IMR-90 (cell line): ENCODE data around the gene IGFBP6. TPM values are rescaled to one million over a fixed set of nuclear protein-coding genes. Genes with fewer than 3 reads are reported as not detected.

ENCODE experiments used
- ATAC-seq: fragments of 200-7000 bp; cut with Tn5 transposase; 2 replicates; pipeline ENCODE4 v1.9.1; 2020; ENCODE audit warnings: low read depth, mild to moderate bottlenecking, moderate library complexity
- BruUV-seq: library from RNA; stranded (reverse); fragments of 400-500 nt; replicated peaks from 2 replicates; lab custom pipeline; 2021; lab: Mats Ljungman, UMichigan
- CTCF ChIA-PET: fragments of 300-600 bp; formaldehyde crosslinking; extraction: SDS; loops from one replicate; lab custom pipeline; 2021; ENCODE audit warnings: antibody characterized with exemption; lab: Yijun Ruan, JAX
- POLR2A ChIA-PET: fragments of 300-600 bp; sonication (Branson Sonifier 250); formaldehyde crosslinking; loops from one replicate; lab custom pipeline; 2022; ENCODE audit warnings: antibody characterized with exemption; ENCODE audit not compliant: unreplicated experiment; lab: Charles Lee
- DNase-seq: peaks from one replicate; pipeline ENCODE4 v3.0.0; 2013
- H2AFZ ChIP-seq: replicated peaks from 2 replicates; pipeline ENCODE3; 2013; ENCODE audit warnings: low read length, mild to moderate bottlenecking; ENCODE audit not compliant: poor library complexity
- H2AK5ac ChIP-seq: 2 replicates; pipeline ENCODE4 v1.6.1; 2013; ENCODE audit warnings: low read depth, low read length, inconsistent platforms
- H2AK9ac ChIP-seq: replicated peaks from 2 replicates; pipeline ENCODE3; 2013; ENCODE audit warnings: mild to moderate bottlenecking, low read depth, low read length, moderate library complexity; ENCODE audit not compliant: poor library complexity
- H2BK120ac ChIP-seq: 2 replicates; pipeline ENCODE4 v1.6.1; 2013; ENCODE audit warnings: low read depth, low read length, inconsistent platforms
- H2BK15ac ChIP-seq: 3 replicates; pipeline ENCODE4 v1.6.1; 2013; ENCODE audit warnings: low read depth, low read length, inconsistent platforms
- H2BK20ac ChIP-seq: 2 replicates; pipeline ENCODE4 v1.6.1; 2013; ENCODE audit warnings: low read depth, mild to moderate bottlenecking, inconsistent platforms, low read length, moderate library complexity
- H2BK5ac ChIP-seq: 2 replicates; pipeline ENCODE4 v1.6.1; 2013; ENCODE audit warnings: mild to moderate bottlenecking, low read depth, low read length, inconsistent platforms; ENCODE audit not compliant: poor library complexity, severe bottlenecking
- H3K14ac ChIP-seq: replicated peaks from 2 replicates; pipeline ENCODE4 v1.6.1; 2013; ENCODE audit warnings: low read depth, low read length, inconsistent platforms
- H3K18ac ChIP-seq: 2 replicates; pipeline ENCODE4 v1.6.1; 2013; ENCODE audit warnings: low read depth, low read length, control low read depth
- H3K23ac ChIP-seq: 2 replicates; pipeline ENCODE4 v1.6.1; 2013; ENCODE audit warnings: low read depth, low read length, inconsistent platforms
- H3K27ac ChIP-seq: 2 replicates; pipeline ENCODE4 v1.5.1; 2013; ENCODE audit warnings: mild to moderate bottlenecking, control low read depth, low read length; ENCODE audit not compliant: insufficient read depth
- H3K27me3 ChIP-seq: 2 replicates; pipeline ENCODE4 v1.6.1; 2013; ENCODE audit warnings: low read length; ENCODE audit not compliant: control insufficient read depth, insufficient read depth
- H3K36me3 ChIP-seq: 2 replicates; pipeline ENCODE4 v1.6.1; 2013; ENCODE audit warnings: low read length, mixed read lengths; ENCODE audit not compliant: control insufficient read depth, insufficient read depth
- H3K4ac ChIP-seq: 2 replicates; pipeline ENCODE4 v1.6.1; 2013; ENCODE audit warnings: low read depth, low read length, inconsistent platforms
- H3K4me1 ChIP-seq: 2 replicates; pipeline ENCODE4 v1.6.1; 2013; ENCODE audit warnings: low read length, mixed read lengths; ENCODE audit not compliant: control insufficient read depth, insufficient read depth
- H3K4me2 ChIP-seq: 2 replicates; pipeline ENCODE4 v1.6.1; 2013; ENCODE audit warnings: low read depth, mild to moderate bottlenecking, control low read depth, low read length, moderate library complexity
- H3K4me3 ChIP-seq: 2 replicates; pipeline ENCODE4 v1.5.1; 2013; ENCODE audit warnings: low read depth, mild to moderate bottlenecking, control low read depth, low read length, moderate library complexity; ENCODE audit not compliant: insufficient read depth
- H3K56ac ChIP-seq: 2 replicates; pipeline ENCODE4 v1.6.1; 2013; ENCODE audit warnings: low read length, inconsistent platforms; ENCODE audit not compliant: insufficient read depth; ENCODE audit errors: extremely low read depth
- H3K79me1 ChIP-seq, 2 experiments: 2 replicates each; pipeline ENCODE4 v1.6.1; 2013; ENCODE audit warnings: low read length in 2 of 2, inconsistent platforms in 1 of 2, low read depth in 1 of 2
- H3K9ac ChIP-seq: 2 replicates; pipeline ENCODE4 v1.6.1; 2013; ENCODE audit warnings: low read depth, low read length, control low read depth
- H3K9me1 ChIP-seq: 2 replicates; pipeline ENCODE4 v1.6.1; 2013; ENCODE audit warnings: low read length, inconsistent platforms; ENCODE audit not compliant: insufficient read depth
- H3K9me3 ChIP-seq: 2 replicates; pipeline ENCODE4 v1.6.1; 2013; ENCODE audit warnings: low read length; ENCODE audit not compliant: control insufficient read depth, insufficient read depth
- H4K20me1 ChIP-seq: 2 replicates; pipeline ENCODE4 v1.6.1; 2013; ENCODE audit warnings: low read length, inconsistent platforms; ENCODE audit not compliant: insufficient read depth
- H4K5ac ChIP-seq: 2 replicates; pipeline ENCODE4 v1.6.1; 2013; ENCODE audit warnings: mild to moderate bottlenecking, low read depth, low read length, control low read depth
- H4K8ac ChIP-seq, 2 experiments: 2 replicates each; pipeline ENCODE4 v1.6.1; 2013; ENCODE audit warnings: low read depth in 2 of 2, low read length in 2 of 2, control low read depth in 1 of 2, inconsistent platforms in 1 of 2
- H4K91ac ChIP-seq: 2 replicates; pipeline ENCODE4 v1.6.1; 2013; ENCODE audit warnings: low read depth, low read length, inconsistent platforms; ENCODE audit not compliant: insufficient read depth
- BHLHE40 ChIP-seq: fragments of 150-350 bp; IDR thresholded peaks from 2 replicates; pipeline ENCODE4 v1.6.1; 2016; ENCODE audit warnings: mild to moderate bottlenecking, low read depth, low read length
- CEBPB ChIP-seq: IDR thresholded peaks from 2 replicates; pipeline ENCODE4 v1.6.1; 2012; ENCODE audit warnings: low read depth, low read length, improper control_type of control experiment
- CHD1 ChIP-seq: IDR thresholded peaks from 2 replicates; pipeline ENCODE4 v1.6.1; 2012; ENCODE audit warnings: low read depth, low read length, improper control_type of control experiment
- FOS ChIP-seq: fragments of 150-350 bp; IDR thresholded peaks from 2 replicates; pipeline ENCODE4 v1.6.1; 2016; ENCODE audit warnings: low read depth, low read length
- MAFK ChIP-seq: IDR thresholded peaks from 2 replicates; pipeline ENCODE4 v1.6.1; 2012; ENCODE audit warnings: low read depth, low read length, improper control_type of control experiment
- MAZ ChIP-seq: IDR thresholded peaks from 2 replicates; pipeline ENCODE4 v1.6.1; 2012; ENCODE audit warnings: low read depth, mild to moderate bottlenecking, low read length, improper control_type of control experiment, moderate library complexity, borderline replicate concordance
- MXI1 ChIP-seq: IDR thresholded peaks from 2 replicates; pipeline ENCODE4 v1.6.1; 2012; ENCODE audit warnings: low read depth, mild to moderate bottlenecking, low read length, moderate library complexity, borderline replicate concordance
- NFE2L2 ChIP-seq: fragments of 150-350 bp; IDR thresholded peaks from 2 replicates; pipeline ENCODE4 v1.6.1; 2016; ENCODE audit warnings: low read depth, mild to moderate bottlenecking, low read length
- POLR2A ChIP-seq: IDR thresholded peaks from 2 replicates; pipeline ENCODE4 v1.6.1; 2012; ENCODE audit warnings: mild to moderate bottlenecking, low read depth, low read length
- RAD21 ChIP-seq: IDR thresholded peaks from 2 replicates; pipeline ENCODE4 v1.6.1; 2012; ENCODE audit warnings: low read length, improper control_type of control experiment
- RCOR1 ChIP-seq: IDR thresholded peaks from 2 replicates; pipeline ENCODE4 v1.6.1; 2012; ENCODE audit warnings: mild to moderate bottlenecking, low read length, improper control_type of control experiment; ENCODE audit not compliant: insufficient replicate concordance
- RFX5 ChIP-seq: IDR thresholded peaks from 2 replicates; pipeline ENCODE4 v1.8.0; 2012; ENCODE audit warnings: low read depth, mild to moderate bottlenecking, low read length, moderate library complexity
- SMC3 ChIP-seq: fragments of 150-350 bp; IDR thresholded peaks from 2 replicates; pipeline ENCODE4 v1.6.1; 2016; ENCODE audit warnings: low read depth, mild to moderate bottlenecking, antibody characterized with exemption, low read length, moderate library complexity
- WGBS, 2 experiments: methylation state at CpG; one replicate each; pipeline versions ENCODE4 v1.1.5 to v1.1.7; 2013; ENCODE audit warnings: missing lambda C conversion rate in 2 of 2; ENCODE audit not compliant: insufficient read length in 1 of 2; ENCODE audit errors: extremely low coverage in 2 of 2; 5-methylcytosine and 5-hydroxymethylcytosine counted together
- dilution Hi-C: fragments of 300-500 bp; cut with HindIII; formaldehyde crosslinking; loops from one replicate; pipeline ENCODE4 v1.14.3; 2018; ENCODE audit warnings: low sequenced_read_pairs; ENCODE audit not compliant: unreplicated experiment
- in situ Hi-C: fragments of 300-500 bp; cut with MboI; formaldehyde crosslinking; loops from 3 replicates; pipeline ENCODE4 v1.14.3; 2019; ENCODE audit warnings: low sequenced_read_pairs, inconsistent platforms, mixed read lengths
- intact Hi-C: fragments of 100-400 bp; cut with micrococcal nuclease; formaldehyde crosslinking; loops from 2 replicates; pipeline ENCODE4 v1.10.0; 2022
- polyA plus RNA-seq, 3 experiments: library from polyadenylated mRNA; depleted of rRNA; stranded (reverse); fragments of >200 nt; gene quantifications; 2 replicates each; pipeline ENCODE4 v1.2.3, GENCODE V29; 2012; ENCODE audit warnings: low replicate concordance in 1 of 3
- total RNA-seq: library from RNA; depleted of rRNA; stranded (reverse); fragments of >200 nt; gene quantifications from 2 replicates; pipeline ENCODE4 v1.2.3, GENCODE V29; 2012
- TF ChIP-seq, protein P1 (sequence below): fragments of 150-350 bp; IDR thresholded peaks from 2 replicates; pipeline ENCODE4 v1.6.1; 2016; ENCODE audit warnings: low read depth, mild to moderate bottlenecking, low read length, moderate library complexity, borderline replicate concordance
- TF ChIP-seq, protein P2 (sequence below): conservative IDR thresholded peaks from 2 replicates; pipeline ENCODE4 v1.5.1; 2012; ENCODE audit warnings: mild to moderate bottlenecking, low read depth, low read length, improper control_type of control experiment
- TF ChIP-seq, protein P3 (sequence below): fragments of 150-350 bp; IDR thresholded peaks from 2 replicates; pipeline ENCODE4 v1.6.1; 2017; ENCODE audit warnings: mild to moderate bottlenecking, antibody characterized with exemption, low read length, low read depth

IGFBP6 gene
- total and polyA plus RNA-seq, 2 of the 4 experiments (the other 2 are of a cell fraction) = 124 to 337 TPM

DNA sequence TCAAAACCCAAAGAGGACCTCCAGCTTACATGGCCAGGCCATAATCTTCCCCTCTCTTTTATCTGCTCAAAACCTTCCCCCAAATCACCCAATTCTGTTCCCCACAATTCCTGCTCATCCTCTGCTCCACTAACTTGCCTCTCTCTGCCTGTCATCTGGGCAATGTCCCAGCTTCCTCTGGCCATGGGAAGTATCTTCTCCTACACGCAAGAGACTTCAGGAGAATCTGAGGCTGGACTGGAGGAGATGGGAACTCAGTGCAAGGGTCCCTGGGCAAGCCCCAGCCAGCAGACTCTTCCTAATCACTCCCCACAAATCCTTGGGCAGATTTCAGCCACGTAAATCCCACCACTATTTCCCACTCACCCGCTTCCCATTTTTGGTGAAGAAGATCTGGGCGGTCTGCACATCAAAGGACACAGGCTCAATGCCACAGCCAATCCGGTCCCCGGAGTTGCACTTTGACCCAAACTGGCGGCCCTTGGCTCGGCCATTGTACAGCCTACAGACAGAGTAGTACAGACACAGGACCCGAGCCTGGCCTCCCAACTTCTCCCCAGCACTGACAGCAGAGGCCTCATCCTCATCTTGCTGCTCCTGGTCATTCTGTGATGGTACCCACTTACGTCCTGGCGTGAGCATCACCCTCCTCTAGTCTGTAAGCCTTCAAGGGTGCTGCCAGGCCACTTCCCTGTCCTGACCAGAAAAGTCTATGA, 23.0 kb upstream of the IGFBP6 start:
- Histone ChIP-seq H3K36me3 (peaks cover 29% of the 10 kb centered on the region), H2BK15ac (no peak overlapping the region), H3K9ac (no peak overlapping the region), H4K91ac (no peak overlapping the region), H3K18ac (no peak overlapping the region), H4K5ac (no peak overlapping the region), H3K27ac (no peak overlapping the region), H2BK5ac (no peak overlapping the region), H4K20me1 (no peaks in the 10 kb centered on the region), H3K14ac (no peak overlapping the region), H4K8ac (no peak overlapping the region), H3K9me1 (peaks cover 19% of the 10 kb centered on the region), H2BK20ac (no peak overlapping the region), H3K56ac (no peak overlapping the region), H2BK120ac (no peak overlapping the region), H3K79me1 (peaks cover 31 to 69% of the 10 kb centered on the region in 2 experiments), H3K4ac (no peak overlapping the region), H3K4me2 (no peak overlapping the region), H2AK9ac (no peak overlapping the region), H2AFZ (no peak overlapping the region), H2AK5ac (no peak overlapping the region), H3K4me3 (no peak overlapping the region), H3K23ac (no peak overlapping the region), H3K4me1 (peaks cover 17% of the 10 kb centered on the region), H3K9me3 (no peaks in the 10 kb centered on the region), H3K27me3 (no peaks in the 10 kb centered on the region)
- TF ChIP-seq RAD21 = no peak
- no peak for TF ChIP-seq RFX5
- TF ChIP-seq, protein P1, sequence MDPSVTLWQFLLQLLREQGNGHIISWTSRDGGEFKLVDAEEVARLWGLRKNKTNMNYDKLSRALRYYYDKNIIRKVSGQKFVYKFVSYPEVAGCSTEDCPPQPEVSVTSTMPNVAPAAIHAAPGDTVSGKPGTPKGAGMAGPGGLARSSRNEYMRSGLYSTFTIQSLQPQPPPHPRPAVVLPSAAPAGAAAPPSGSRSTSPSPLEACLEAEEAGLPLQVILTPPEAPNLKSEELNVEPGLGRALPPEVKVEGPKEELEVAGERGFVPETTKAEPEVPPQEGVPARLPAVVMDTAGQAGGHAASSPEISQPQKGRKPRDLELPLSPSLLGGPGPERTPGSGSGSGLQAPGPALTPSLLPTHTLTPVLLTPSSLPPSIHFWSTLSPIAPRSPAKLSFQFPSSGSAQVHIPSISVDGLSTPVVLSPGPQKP = no peak
- no peak for TF ChIP-seq CHD1
- TF ChIP-seq FOS = no peak
- TF ChIP-seq, protein P2, sequence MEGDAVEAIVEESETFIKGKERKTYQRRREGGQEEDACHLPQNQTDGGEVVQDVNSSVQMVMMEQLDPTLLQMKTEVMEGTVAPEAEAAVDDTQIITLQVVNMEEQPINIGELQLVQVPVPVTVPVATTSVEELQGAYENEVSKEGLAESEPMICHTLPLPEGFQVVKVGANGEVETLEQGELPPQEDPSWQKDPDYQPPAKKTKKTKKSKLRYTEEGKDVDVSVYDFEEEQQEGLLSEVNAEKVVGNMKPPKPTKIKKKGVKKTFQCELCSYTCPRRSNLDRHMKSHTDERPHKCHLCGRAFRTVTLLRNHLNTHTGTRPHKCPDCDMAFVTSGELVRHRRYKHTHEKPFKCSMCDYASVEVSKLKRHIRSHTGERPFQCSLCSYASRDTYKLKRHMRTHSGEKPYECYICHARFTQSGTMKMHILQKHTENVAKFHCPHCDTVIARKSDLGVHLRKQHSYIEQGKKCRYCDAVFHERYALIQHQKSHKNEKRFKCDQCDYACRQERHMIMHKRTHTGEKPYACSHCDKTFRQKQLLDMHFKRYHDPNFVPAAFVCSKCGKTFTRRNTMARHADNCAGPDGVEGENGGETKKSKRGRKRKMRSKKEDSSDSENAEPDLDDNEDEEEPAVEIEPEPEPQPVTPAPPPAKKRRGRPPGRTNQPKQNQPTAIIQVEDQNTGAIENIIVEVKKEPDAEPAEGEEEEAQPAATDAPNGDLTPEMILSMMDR = no peak
- no peak for TF ChIP-seq MXI1
- TF ChIP-seq RCOR1 = no peak
- TF ChIP-seq, protein P3, sequence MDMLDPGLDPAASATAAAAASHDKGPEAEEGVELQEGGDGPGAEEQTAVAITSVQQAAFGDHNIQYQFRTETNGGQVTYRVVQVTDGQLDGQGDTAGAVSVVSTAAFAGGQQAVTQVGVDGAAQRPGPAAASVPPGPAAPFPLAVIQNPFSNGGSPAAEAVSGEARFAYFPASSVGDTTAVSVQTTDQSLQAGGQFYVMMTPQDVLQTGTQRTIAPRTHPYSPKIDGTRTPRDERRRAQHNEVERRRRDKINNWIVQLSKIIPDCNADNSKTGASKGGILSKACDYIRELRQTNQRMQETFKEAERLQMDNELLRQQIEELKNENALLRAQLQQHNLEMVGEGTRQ = no peak
- TF ChIP-seq CEBPB = no peak
- TF ChIP-seq MAFK = no peak
- no peak for TF ChIP-seq MAZ
- TF ChIP-seq BHLHE40 = no peak
- TF ChIP-seq SMC3 = no peak
- TF ChIP-seq NFE2L2 = no peak
- no peak for TF ChIP-seq POLR2A
- intact Hi-C loops (no loop called here), dilution Hi-C loops (no loop called here), in situ Hi-C loops (no loop called here)
- ChIA-PET POLR2A (no interaction called here), CTCF (no interaction called here)
- BruUV-seq = no TSS peak
- DNase-seq (no peak), ATAC-seq (no peak)
- WGBS, 2 experiments = 97% methylated on average over 6 of the region's 11 CpGs; no CpG with 5 or more reads in 1 of the 2 experiments
